Activated naive CD4-positive, alpha-beta T cell treated with anti-CD3 and anti-CD28 coated beads, Interleukin-2, amount 50 U/mL, for 72 hours (primary cell): ENCODE results near the gene OR52D1. TPM values are rescaled to one million over a fixed set of nuclear protein-coding genes. Genes with fewer than 3 reads are reported as not detected.

Source experiments
- ATAC-seq, 2 donors: fragments of 150-1000 bp; cut with Tn5 transposase; 2 replicates each; pipeline ENCODE4 v1.10.0; 2021; ENCODE audit warnings: mild to moderate bottlenecking in 2 of 2, moderate library complexity in 2 of 2
- DNase-seq, 2 donors: peaks; one replicate each; pipeline ENCODE4 v3.0.0; 2021 to 2022; ENCODE audit warnings: low spot score in 2 of 2
- H3K27ac Mint-ChIP-seq, 2 donors: one replicate each; pipeline ENCODE4 v1.8.0; 2022; ENCODE audit warnings: mild to moderate bottlenecking in 2 of 2, mixed read lengths in 2 of 2
- H3K36me3 Mint-ChIP-seq, 2 donors: one replicate each; pipeline ENCODE4 v1.8.0; 2022; ENCODE audit warnings: mixed read lengths in 2 of 2
- H3K9me3 Mint-ChIP-seq, 2 donors: one replicate each; pipeline ENCODE4 v1.8.0; 2022; ENCODE audit warnings: mixed read lengths in 2 of 2
- total RNA-seq, 2 donors: library from RNA; stranded (reverse); gene quantifications; one replicate each; pipeline ENCODE4 v1.2.3, GENCODE V29; 2022

The OR52D1 gene
- total RNA-seq, 2 donors from 2014 or later, result not detected

DNA sequence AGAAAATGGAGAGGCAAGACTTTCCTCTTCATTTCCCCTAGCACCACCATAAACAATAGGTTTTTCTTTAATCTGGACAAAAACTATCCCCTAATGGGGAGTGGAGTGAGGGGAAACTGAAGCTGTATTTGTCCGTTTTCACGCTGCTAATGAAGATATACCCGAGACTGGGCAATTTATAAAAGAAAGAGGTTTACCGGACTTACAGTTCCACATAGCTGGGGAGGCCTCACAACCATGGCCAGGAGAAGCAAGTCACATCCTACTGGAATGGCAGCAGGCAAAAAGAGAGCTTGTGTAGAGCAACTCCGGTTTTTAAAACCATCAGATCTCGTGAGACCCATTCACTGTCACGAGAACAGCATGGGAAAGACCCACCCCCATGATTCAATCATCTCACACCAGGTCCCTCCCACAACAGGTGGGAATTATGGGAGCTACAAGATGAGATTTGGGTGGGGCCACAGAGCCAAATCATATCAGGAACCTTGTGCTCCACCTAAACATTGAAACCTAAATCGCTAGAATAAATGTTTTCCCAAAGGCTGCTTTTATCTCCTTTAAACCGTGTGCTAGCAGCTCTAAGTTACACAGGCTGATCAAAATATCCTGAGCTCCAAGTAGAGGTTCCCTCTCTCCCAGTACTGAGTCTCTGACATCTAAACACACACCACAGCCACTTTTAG is 17.0 kb downstream of the OR52D1 start:
- Mint-ChIP-seq H3K9me3 (no peaks in the 10 kb centered on the region), H3K36me3 (no peaks in the 10 kb centered on the region), H3K27ac (no peak overlapping the region)
- ATAC-seq (no peak), DNase-seq (no peak)

DNA sequence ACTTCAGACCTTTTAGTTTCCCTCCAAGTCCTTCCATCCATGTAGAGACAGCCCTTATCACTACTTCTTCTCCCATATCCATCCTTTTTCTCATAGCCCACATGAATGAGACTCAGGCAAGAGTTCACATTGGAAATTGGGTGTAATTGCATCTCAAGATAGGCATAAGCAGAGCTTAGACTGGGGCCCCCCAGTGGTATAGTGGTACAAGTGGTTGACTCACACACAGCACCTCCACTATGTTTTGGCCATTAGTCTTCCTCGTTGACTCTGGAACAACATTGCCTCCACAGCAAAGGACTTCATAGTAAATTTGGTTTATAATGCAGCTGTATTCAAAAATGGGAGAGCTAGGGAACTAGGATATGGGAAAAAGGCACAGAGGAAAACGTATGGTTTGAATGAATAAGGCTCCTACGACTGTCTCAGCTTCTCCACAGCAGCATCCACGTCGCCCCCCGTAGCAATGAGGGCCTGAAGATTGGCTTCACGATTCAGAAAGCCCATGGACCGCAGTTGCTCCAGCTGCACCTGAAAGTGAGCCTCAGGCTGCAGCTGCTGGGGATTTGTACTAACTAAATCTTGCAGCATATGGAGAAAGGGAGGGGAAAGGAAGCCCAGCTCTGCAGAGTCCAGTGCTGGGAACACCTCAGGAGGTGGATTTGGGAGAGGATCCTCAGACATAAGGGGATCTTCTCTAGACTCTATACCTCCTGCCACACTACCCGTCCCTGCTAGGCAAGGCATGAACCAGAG is 18.9 kb downstream of the OR52D1 start:
- Mint-ChIP-seq H3K9me3 (no peaks in the 10 kb centered on the region), H3K36me3 (no peaks in the 10 kb centered on the region), H3K27ac (no peak overlapping the region)
- DNase-seq, result no peak
- no peak for ATAC-seq

DNA sequence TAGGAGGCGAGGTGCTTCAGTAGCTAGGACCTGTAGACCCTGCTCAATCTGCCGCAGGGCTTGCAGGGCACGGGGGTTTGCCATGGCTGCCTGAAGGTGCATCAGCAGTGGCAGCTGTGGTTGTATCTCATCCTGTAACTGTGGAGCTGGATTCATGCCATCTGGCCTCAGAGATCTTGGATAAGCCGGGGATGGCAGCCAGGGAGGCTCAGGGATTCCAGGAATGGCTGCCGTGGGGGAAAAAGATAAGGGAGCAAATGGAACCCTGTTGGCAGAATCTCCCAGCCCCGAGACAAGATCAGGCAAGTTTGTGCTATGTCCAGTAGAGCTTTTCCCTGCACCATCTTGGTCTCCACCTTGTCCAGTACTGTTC is 19.4 kb downstream of the OR52D1 start:
- H3K27ac Mint-ChIP-seq, result no peak overlapping the region

DNA sequence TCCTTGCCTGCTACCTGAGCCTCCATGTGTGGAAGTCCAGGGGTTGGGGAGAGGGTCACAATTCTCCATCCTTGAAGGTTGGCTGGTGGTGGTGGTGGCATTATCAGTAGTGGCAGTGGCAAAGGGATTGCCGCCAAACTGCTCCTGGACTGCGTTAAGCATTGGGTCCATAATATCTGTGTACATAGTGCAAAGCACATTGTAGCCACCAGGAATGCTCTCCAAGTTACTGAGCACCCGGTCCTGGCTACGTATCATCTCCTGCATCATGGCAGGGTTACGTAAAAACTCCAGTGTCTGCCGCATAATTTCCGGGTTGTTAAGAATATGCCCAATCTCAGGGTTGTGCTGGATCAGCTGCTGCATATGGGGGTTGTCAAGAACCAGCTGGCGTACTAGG is 20.1 kb downstream of the OR52D1 start:
- Mint-ChIP-seq H3K9me3 (no peaks in the 10 kb centered on the region), H3K36me3 (no peaks in the 10 kb centered on the region), H3K27ac (no peak overlapping the region)
- ATAC-seq (no peak), DNase-seq (no peak)

More for the DNA sequence above, 19.4 kb downstream of the OR52D1 start:
- no peak for ATAC-seq
- no peak for DNase-seq
- Mint-ChIP-seq H3K9me3 (no peaks in the 10 kb centered on the region), H3K36me3 (no peaks in the 10 kb centered on the region)

DNA sequence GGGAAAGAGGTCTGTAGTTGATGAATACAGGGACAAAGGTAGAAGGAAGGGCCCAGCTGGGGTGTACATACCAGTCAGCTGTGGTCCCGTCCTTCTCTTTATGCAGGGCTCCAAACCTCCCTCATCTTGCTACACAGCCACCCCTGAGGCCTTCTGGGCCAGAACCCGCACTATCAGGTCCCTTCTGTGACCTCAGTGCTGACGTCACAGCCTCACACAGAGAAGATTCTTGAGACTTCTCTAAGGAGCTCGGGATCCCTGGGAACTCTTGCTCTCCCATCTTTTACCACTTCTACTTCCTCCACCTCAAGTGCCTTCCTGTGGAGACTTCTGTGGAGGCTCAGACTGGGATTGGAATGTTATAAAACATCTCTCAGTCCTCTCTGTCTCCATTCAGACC is 21.3 kb downstream of the OR52D1 start, which contains the start of gene UBQLN3:
TSS of gene UBQLN3 (minus strand) at position 155 of the 400 bp plus-strand sequence. CDS start 399 bp downstream, outside the sequence.
- DNase-seq (no peak), ATAC-seq (no peak)
- no peaks in the 10 kb centered on the region for H3K36me3 Mint-ChIP-seq
- H3K27ac Mint-ChIP-seq, result no peak within 1 kb of the TSS
- no peaks in the 10 kb centered on the region for H3K9me3 Mint-ChIP-seq

DNA sequence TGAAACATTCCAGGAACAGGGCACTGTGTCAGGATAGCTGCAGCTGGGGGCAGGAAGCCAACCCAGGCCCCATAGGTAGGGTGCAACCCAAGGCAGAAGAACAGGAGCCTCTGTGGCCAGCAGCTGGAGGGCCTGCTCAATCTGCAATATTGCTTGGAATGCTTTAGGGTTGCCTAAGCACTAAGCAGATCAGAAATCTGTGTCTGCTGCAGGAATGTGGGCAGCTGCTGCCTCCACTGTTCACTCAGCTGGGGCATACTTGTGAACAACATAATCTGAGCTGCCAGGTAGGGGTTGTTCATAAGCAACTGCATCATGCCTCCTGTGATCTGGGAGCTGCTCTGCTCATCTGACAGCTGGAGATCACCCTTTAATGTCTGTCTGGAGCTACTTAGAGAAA is 26.4 kb downstream of the OR52D1 start:
- no peak for ATAC-seq
- H3K27ac Mint-ChIP-seq, result no peak overlapping the region
- H3K36me3 Mint-ChIP-seq, result no peaks in the 10 kb centered on the region
- H3K9me3 Mint-ChIP-seq, result no peaks in the 10 kb centered on the region
- no peak for DNase-seq

DNA sequence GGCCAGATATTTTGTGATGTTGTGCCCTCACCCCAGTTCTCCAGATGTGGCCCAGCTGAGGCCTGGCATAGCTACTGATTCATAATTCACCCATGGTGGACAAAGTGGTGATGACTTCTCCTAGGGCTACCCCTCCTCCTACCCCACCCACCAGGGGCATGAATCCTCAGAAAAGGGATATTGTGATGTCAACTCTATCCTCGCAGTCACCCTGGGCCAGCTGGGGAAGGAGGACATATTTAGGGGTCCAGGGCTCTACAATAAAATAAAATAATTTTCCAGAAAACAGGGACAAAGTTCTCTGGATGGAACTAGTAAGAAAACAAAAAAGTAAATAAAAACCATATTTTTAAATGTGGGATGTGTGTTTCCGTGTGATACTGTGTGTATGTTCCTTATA is 28.1 kb downstream of the OR52D1 start, which contains the start of gene UBQLNL:
TSS of gene UBQLNL (minus strand) at position 101 of the 400 bp plus-strand sequence. CDS start 258 bp downstream, outside the sequence.
- ATAC-seq, result no peak
- Mint-ChIP-seq H3K27ac (no peak within 1 kb of the TSS), H3K9me3 (no peaks in the 10 kb centered on the region), H3K36me3 (no peaks in the 10 kb centered on the region)
- no peak for DNase-seq

DNA sequence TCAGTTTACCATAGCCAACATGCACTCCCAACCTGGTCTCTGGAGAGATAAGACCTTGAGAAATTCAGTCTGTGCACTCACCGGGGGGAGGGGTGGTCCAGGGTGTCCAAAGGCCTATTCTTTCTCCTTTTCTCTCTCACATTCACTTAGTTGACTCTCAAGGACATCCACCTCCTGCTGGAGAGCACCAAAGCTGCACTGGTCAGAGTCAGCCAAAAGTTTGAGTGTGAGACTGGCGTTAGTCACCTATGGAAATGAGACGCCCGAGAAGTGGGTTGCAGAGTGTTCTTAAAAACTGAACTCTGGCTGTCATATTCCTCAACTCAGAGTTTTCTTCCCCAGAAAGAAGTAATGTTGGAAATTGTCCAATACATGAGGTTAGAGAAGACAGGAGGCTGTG is 33.1 kb downstream of the OR52D1 start:
- ATAC-seq, result no peak
- Mint-ChIP-seq H3K27ac (no peak overlapping the region), H3K9me3 (no peaks in the 10 kb centered on the region), H3K36me3 (no peaks in the 10 kb centered on the region)
- no peak for DNase-seq

DNA sequence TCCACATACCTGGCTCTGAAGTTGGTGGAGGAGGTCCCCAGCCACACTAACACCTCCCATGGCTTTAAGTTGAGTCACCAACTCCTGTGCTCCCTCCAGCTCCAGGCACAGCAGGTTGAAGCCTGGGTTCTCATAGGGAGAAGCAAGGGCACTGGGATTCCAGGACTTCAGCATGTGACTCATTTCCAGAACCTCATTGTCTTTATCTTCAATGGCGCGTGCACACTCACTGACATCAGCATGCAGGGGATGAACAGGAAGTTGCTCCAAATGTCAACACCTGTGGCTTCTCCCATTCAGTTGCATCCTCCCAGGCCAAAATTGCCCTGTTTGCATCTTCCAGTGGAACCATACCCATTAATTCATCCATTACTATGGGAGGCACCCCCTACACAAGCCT is 33.8 kb downstream of the OR52D1 start:
- no peak overlapping the region for H3K27ac Mint-ChIP-seq
- ATAC-seq (no peak), DNase-seq (no peak)
- H3K36me3 Mint-ChIP-seq, result no peaks in the 10 kb centered on the region
- H3K9me3 Mint-ChIP-seq, result no peaks in the 10 kb centered on the region

DNA sequence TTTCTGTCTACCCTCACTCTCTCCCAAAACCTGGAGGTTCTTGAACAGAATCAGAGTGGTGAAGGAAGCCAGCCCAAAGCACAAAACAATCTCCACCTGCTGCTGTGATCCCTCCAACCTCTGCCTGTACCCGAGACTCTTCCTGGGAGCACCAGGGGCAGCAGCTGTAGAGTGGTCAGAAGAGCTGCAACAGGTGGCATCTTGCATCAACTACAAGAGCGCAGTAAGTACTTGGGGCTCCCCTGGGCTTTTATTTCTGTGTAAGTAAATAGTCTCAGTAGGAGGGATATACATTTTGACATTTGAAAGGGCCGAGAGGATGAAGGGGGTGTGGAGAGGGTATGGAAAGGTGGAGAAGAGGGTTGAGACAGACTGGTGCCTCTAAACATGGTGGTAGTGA is 36.3 kb downstream of the OR52D1 start:
- no peak for ATAC-seq
- DNase-seq, result no peak
- no peaks in the 10 kb centered on the region for H3K36me3 Mint-ChIP-seq

DNA sequence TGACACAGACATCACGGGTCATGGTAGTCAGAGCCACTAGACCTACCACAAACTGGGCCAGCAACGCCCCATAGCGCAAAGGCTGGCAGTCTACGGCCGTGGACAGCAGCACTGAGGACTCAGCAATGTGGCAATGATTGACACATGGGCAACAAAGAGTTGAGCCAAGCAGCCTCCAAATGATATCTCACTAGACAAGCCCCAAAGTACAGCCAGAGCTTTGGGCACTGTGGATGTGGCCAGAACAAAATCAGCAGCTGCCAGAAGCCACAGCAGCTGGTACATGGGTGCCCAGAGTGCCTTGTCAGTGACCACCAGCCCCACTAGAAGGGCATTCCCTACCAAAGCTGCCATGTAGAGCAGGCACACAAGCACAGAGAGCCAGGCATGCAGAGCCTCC is 39.2 kb downstream of the OR52D1 start:
- Mint-ChIP-seq H3K9me3 (no peaks in the 10 kb centered on the region), H3K27ac (no peak overlapping the region), H3K36me3 (no peaks in the 10 kb centered on the region)
- ATAC-seq (no peak), DNase-seq (no peak)

More for the DNA sequence above, 36.3 kb downstream of the OR52D1 start:
- no peaks in the 10 kb centered on the region for H3K9me3 Mint-ChIP-seq
- no peak overlapping the region for H3K27ac Mint-ChIP-seq

DNA sequence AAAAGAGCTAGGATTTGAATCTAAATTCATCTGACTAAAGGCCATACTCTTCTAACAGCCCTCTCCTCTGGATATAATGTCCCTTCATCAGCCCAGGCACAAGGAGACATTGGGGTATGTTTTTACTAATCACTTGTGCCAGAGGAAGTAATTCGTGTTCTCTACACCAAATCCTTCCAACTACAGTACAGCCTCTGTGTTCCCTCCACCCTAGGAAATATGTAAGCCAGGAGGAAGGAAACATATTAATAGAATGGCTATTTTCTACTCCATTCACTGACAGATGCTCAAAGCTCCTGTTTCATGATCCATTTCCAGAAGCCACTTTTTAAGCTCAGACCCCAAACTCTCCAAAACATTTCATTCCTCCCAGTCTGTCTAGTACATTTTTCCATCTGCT is 40.0 kb downstream of the OR52D1 start:
- no peak overlapping the region for H3K27ac Mint-ChIP-seq
- DNase-seq (no peak), ATAC-seq (no peak)
- H3K36me3 Mint-ChIP-seq, result no peaks in the 10 kb centered on the region
- no peaks in the 10 kb centered on the region for H3K9me3 Mint-ChIP-seq

DNA sequence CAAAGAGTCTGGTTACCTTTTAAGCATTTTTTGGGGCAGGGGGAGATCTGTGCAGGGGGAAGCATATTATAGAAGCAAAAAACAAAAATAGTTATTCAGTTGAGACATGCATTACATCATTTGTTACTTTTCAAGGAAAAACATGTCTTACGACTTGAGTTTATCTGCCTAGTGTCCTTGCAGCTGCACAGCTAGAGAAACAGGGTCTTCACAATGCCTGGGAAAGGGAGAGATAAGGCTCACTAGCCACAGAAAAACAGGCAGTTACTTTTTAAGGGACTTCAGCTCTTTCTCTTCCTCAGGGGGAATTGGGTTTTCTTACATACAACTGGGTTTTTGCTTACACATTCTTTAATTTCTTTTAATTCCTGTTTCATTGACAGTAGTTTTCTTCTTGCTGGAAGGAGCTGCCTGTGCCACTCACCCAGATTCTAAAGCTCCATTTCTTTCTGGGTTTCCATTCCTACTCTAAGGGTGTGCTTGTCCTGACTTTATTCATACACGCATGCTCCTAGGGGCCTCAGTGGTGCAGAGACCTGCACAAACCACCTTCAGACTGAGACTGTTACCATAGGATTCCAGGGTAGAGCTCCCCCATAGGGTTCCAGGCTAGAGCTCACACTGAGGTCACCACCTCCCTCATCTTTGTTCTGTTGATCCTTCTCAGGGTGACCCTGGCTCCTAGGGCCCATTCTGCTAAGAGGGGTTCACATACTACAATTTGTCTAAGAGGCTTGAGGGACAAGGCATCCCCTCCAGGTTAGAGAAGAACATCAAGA is 42.8 kb downstream of the OR52D1 start:
- H3K9me3 Mint-ChIP-seq, result no peaks in the 10 kb centered on the region
- no peak overlapping the region for H3K27ac Mint-ChIP-seq
- no peaks in the 10 kb centered on the region for H3K36me3 Mint-ChIP-seq
- no peak for ATAC-seq
- no peak for DNase-seq

DNA sequence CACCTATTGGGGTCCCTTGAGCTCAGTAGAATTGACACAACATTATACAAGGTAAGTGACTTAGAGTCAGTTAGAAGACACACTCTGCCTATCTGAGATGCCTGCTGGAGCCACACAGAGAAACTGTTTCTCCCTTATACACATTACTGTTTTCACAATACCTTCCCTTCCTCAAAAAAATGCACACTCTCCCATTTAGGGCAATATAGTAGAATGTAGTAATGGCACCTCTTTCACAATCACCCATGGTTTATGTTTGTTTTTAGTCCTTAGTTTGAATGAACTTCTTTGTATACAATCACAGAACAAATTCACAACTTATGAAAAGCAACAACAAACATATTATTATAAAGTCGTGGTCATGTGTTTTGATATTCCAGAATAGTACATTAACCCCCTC is 45.6 kb downstream of the OR52D1 start:
- DNase-seq (no peak), ATAC-seq (no peak)
- peaks cover 0 to 5% of the 10 kb centered on the region in 2 donors for H3K9me3 Mint-ChIP-seq
- H3K36me3 Mint-ChIP-seq, result peaks cover 0 to 10% of the 10 kb centered on the region in 2 donors
- H3K27ac Mint-ChIP-seq, result no peak overlapping the region

DNA sequence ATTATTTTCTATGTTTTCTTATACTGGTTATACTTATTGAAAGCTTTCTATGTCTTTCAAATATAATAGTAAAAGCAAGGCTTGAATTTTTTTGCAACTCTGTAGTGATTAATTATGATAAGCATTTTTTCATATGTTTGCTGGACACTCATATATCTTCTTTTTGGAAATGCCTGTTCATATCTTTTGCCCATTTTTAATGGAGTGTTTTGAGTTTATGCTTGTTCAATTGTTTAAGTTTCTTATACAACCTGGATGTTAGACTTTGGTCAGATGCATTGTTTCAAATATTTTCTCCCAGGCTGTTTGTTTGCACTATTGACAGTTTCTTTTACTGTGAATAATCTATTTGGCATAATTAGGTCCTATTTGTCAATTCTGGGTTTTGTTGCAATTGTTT is 48.0 kb downstream of the OR52D1 start:
- DNase-seq, result no peak
- no peak overlapping the region for H3K27ac Mint-ChIP-seq
- ATAC-seq, result no peak
- peaks cover 0 to 10% of the 10 kb centered on the region in 2 donors for H3K36me3 Mint-ChIP-seq
- peaks cover 0 to 5% of the 10 kb centered on the region in 2 donors for H3K9me3 Mint-ChIP-seq
